Trophoblast cell (in vitro differentiated cells and primary cell): Measurements from ENCODE around the gene CA6.
A peak's percentile ranks its signal among the peaks of the same experiment; 100 is the strongest.

Experiments used
- DNase-seq, 2 donors: peaks; one replicate each; pipeline ENCODE4 v3.0.0-alpha.2; 2016
- H2AFZ ChIP-seq: 2 replicates; pipeline ENCODE4 v1.6.1; 2013; ENCODE audit warnings: low read length, moderate library complexity, mild to moderate bottlenecking; ENCODE audit not compliant: insufficient read depth, poor library complexity
- H2AK5ac ChIP-seq: 2 replicates; pipeline ENCODE4 v1.6.1; 2013; ENCODE audit warnings: mild to moderate bottlenecking, low read length
- H2BK120ac ChIP-seq: 2 replicates; pipeline ENCODE4 v1.6.1; 2013; ENCODE audit warnings: low read length, mild to moderate bottlenecking, moderate library complexity; ENCODE audit not compliant: insufficient read depth, poor library complexity
- H2BK12ac ChIP-seq: 2 replicates; pipeline ENCODE4 v1.6.1; 2013; ENCODE audit warnings: mild to moderate bottlenecking, low read length, moderate library complexity
- H2BK5ac ChIP-seq: 2 replicates; pipeline ENCODE4 v1.6.1; 2013; ENCODE audit warnings: low read length, low read depth, moderate library complexity, mild to moderate bottlenecking; ENCODE audit not compliant: poor library complexity
- H3K14ac ChIP-seq: 2 replicates; pipeline ENCODE4 v1.6.1; 2013; ENCODE audit warnings: mild to moderate bottlenecking, low read length
- H3K18ac ChIP-seq: 2 replicates; pipeline ENCODE4 v1.6.1; 2013; ENCODE audit warnings: mild to moderate bottlenecking, low read length
- H3K23ac ChIP-seq: 2 replicates; pipeline ENCODE4 v1.6.1; 2013; ENCODE audit warnings: low read length
- H3K27ac ChIP-seq: 2 replicates; pipeline ENCODE4 v1.5.1; 2013; ENCODE audit warnings: low read depth, mild to moderate bottlenecking, inconsistent platforms, low read length, moderate library complexity
- H3K27me3 ChIP-seq: 2 replicates; pipeline ENCODE4 v1.6.1; 2013; ENCODE audit warnings: inconsistent platforms, mild to moderate bottlenecking, low read length, moderate library complexity; ENCODE audit not compliant: insufficient read depth
- H3K36me3 ChIP-seq, 2 experiments: 1 replicate in 1 of 2; 2 replicates in 1 of 2; pipeline ENCODE4 v1.6.1; 2013; ENCODE audit warnings: low read length in 2 of 2, mild to moderate bottlenecking in 2 of 2, moderate library complexity in 1 of 2; ENCODE audit not compliant: insufficient read depth in 2 of 2, control insufficient read depth in 1 of 2
- H3K4ac ChIP-seq: 2 replicates; pipeline ENCODE4 v1.6.1; 2013; ENCODE audit warnings: low read depth, mild to moderate bottlenecking, low read length, moderate library complexity
- H3K4me1 ChIP-seq, 2 experiments: 1 replicate in 1 of 2; 2 replicates in 1 of 2; pipeline ENCODE4 v1.6.1; 2013; ENCODE audit warnings: low read length in 2 of 2, mild to moderate bottlenecking in 2 of 2, moderate library complexity in 1 of 2; ENCODE audit not compliant: insufficient read depth in 2 of 2, control insufficient read depth in 1 of 2
- H3K4me2 ChIP-seq: 2 replicates; pipeline ENCODE4 v1.6.1; 2013; ENCODE audit warnings: inconsistent platforms, mild to moderate bottlenecking, low read length, moderate library complexity
- H3K4me3 ChIP-seq: 2 replicates; pipeline ENCODE4 v1.5.1; 2013; ENCODE audit warnings: mild to moderate bottlenecking, low read depth, low read length, inconsistent platforms
- H3K79me1 ChIP-seq: one replicate; pipeline ENCODE4 v1.6.1; 2013; ENCODE audit warnings: low read length
- H3K79me2 ChIP-seq: 2 replicates; pipeline ENCODE4 v1.6.1; 2013; ENCODE audit warnings: low read length, mild to moderate bottlenecking; ENCODE audit not compliant: control insufficient read depth, insufficient read depth, poor library complexity
- H3K9ac ChIP-seq: 2 replicates; pipeline ENCODE4 v1.6.1; 2013; ENCODE audit warnings: mild to moderate bottlenecking, low read length
- H3K9me3 ChIP-seq: 2 replicates; pipeline ENCODE4 v1.6.1; 2013; ENCODE audit warnings: low read depth, mild to moderate bottlenecking, control low read depth, inconsistent platforms, low read length; ENCODE audit not compliant: insufficient read depth
- H4K12ac ChIP-seq: 2 replicates; pipeline ENCODE4 v1.6.1; 2013; ENCODE audit warnings: low read depth, mild to moderate bottlenecking, low read length, moderate library complexity
- H4K8ac ChIP-seq: 2 replicates; pipeline ENCODE4 v1.6.1; 2013; ENCODE audit warnings: low read depth, mild to moderate bottlenecking, low read length, moderate library complexity
- H4K91ac ChIP-seq: one replicate; pipeline ENCODE4 v1.6.1; 2013; ENCODE audit warnings: low read depth, mild to moderate bottlenecking, low read length, moderate library complexity
- WGBS: extraction: QIAGEN DNeasy Blood & Tissue Kit; methylation state at CpG from one replicate; pipeline ENCODE4 v1.1.7; 2013; ENCODE audit warnings: missing lambda C conversion rate; ENCODE audit not compliant: insufficient read length, insufficient coverage; ENCODE audit errors: extremely low coverage; 5-methylcytosine and 5-hydroxymethylcytosine counted together

CA6 gene

GRCh38 chr1:8941906-8942305, 3.8 kb upstream of the CA6 start:
- no peak overlapping the region for H2BK120ac ChIP-seq
- H3K79me2 ChIP-seq, result no peaks in the 10 kb centered on the region
- H4K12ac ChIP-seq, result no peak overlapping the region
- peak in 1 of 2 donors; percentile 41 for DNase-seq
- no peak overlapping the region for H3K4me3 ChIP-seq
- H3K9ac ChIP-seq, result no peak overlapping the region
- no peak overlapping the region for H2AK5ac ChIP-seq
- H3K79me1 ChIP-seq, result no peaks in the 10 kb centered on the region
- no peak overlapping the region for H3K4ac ChIP-seq
- WGBS, result no CpG with 5 or more reads among the region's 6 CpGs
- no peak overlapping the region for H3K23ac ChIP-seq
- H4K8ac ChIP-seq, result no peak overlapping the region
- no peak overlapping the region for H3K14ac ChIP-seq
- H3K18ac ChIP-seq, result no peak overlapping the region
- no peak overlapping the region for H4K91ac ChIP-seq
- H3K27me3 ChIP-seq, result no peaks in the 10 kb centered on the region
- no peak overlapping the region for H2BK5ac ChIP-seq
- no peak overlapping the region for H2AFZ ChIP-seq
- H3K9me3 ChIP-seq, result no peaks in the 10 kb centered on the region
- H3K27ac ChIP-seq, result no peak overlapping the region
- peaks cover 0 to 4% of the 10 kb centered on the region in 2 experiments for H3K4me1 ChIP-seq
- H2BK12ac ChIP-seq, result no peak overlapping the region
- H3K4me2 ChIP-seq, result no peak overlapping the region
- H3K36me3 ChIP-seq, result no peaks in the 10 kb centered on the region

GRCh38 chr1:8943498-8944405, 1.9 kb upstream of the CA6 start:
- Histone ChIP-seq H3K27me3 (no peaks in the 10 kb centered on the region), H2BK12ac (no peak overlapping the region), H2BK120ac (no peak overlapping the region), H4K12ac (no peak overlapping the region), H3K4me2 (no peak overlapping the region), H4K91ac (no peak overlapping the region), H3K9ac (no peak overlapping the region), H3K14ac (no peak overlapping the region), H3K79me1 (no peaks in the 10 kb centered on the region), H3K4ac (no peak overlapping the region), H2BK5ac (no peak overlapping the region), H3K27ac (no peak overlapping the region), H2AK5ac (no peak overlapping the region), H3K18ac (no peak overlapping the region), H3K4me1 (peaks cover 6 to 9% of the 10 kb centered on the region in 2 experiments), H2AFZ (no peak overlapping the region), H3K4me3 (no peak overlapping the region), H3K9me3 (no peaks in the 10 kb centered on the region), H3K23ac (no peak overlapping the region), H4K8ac (no peak overlapping the region), H3K36me3 (no peaks in the 10 kb centered on the region), H3K79me2 (no peaks in the 10 kb centered on the region)
- no peak for DNase-seq
- no CpG with 5 or more reads among the region's 16 CpGs for WGBS

- Histone ChIP-seq H3K79me1 (no peaks in the 10 kb centered on the region), H4K8ac (no peak overlapping the region), H2AFZ (no peak overlapping the region), H2AK5ac (no peak overlapping the region), H3K9ac (no peak overlapping the region), H2BK120ac (no peak overlapping the region), H3K14ac (no peak overlapping the region), H3K4me2 (no peak overlapping the region), H3K27me3 (no peaks in the 10 kb centered on the region), H3K4ac (no peak overlapping the region), H3K18ac (no peak overlapping the region), H3K4me1 (peaks cover 6 to 9% of the 10 kb centered on the region in 2 experiments), H4K12ac (no peak overlapping the region), H2BK5ac (no peak overlapping the region), H4K91ac (no peak overlapping the region), H3K27ac (no peak overlapping the region), H3K9me3 (peaks cover 4% of the 10 kb centered on the region), H2BK12ac (no peak overlapping the region), H3K36me3 (no peaks in the 10 kb centered on the region), H3K79me2 (no peaks in the 10 kb centered on the region), H3K4me3 (no peak overlapping the region), H3K23ac (no peak overlapping the region)
- WGBS, result no CpG with 5 or more reads among the region's 9 CpGs
- DNase-seq, result no peak
These were observed 1.5 kb downstream of the CA6 start for GRCh38 chr1:8947127-8947691.

GRCh38 chr1:8950309-8950708, 4.6 kb downstream of the CA6 start:
- H3K23ac ChIP-seq, result no peak overlapping the region
- WGBS, result no CpG with 5 or more reads among the region's 3 CpGs

More at GRCh38 chr1:8950309-8950708, 4.6 kb downstream of the CA6 start:
- Histone ChIP-seq H2BK120ac (no peak overlapping the region), H4K8ac (no peak overlapping the region), H3K4me1 (peaks cover 4 to 6% of the 10 kb centered on the region in 2 experiments), H3K27ac (no peak overlapping the region), H2AFZ (no peak overlapping the region), H2AK5ac (no peak overlapping the region), H3K4ac (no peak overlapping the region), H3K79me2 (no peaks in the 10 kb centered on the region), H3K27me3 (no peaks in the 10 kb centered on the region), H3K4me2 (no peak overlapping the region), H3K18ac (no peak overlapping the region), H4K91ac (no peak overlapping the region), H2BK5ac (no peak overlapping the region), H4K12ac (no peak overlapping the region), H2BK12ac (no peak overlapping the region), H3K9me3 (peaks cover 4% of the 10 kb centered on the region), H3K9ac (no peak overlapping the region), H3K36me3 (no peaks in the 10 kb centered on the region), H3K14ac (no peak overlapping the region), H3K79me1 (no peaks in the 10 kb centered on the region), H3K4me3 (no peak overlapping the region)
- no peak for DNase-seq
